Measurements from ENCODE around the gene NRL.

- no peak for TF ChIP-seq CTCF (IDR thresholded peaks at IDR 0.05)
- TF ChIP-seq POLR2A (IDR thresholded peaks at IDR 0.05) = no peak
Measured at GRCh38 chr14:24040692-24041091, 74.1 kb downstream of the NRL start.
